HG02970 (cell line): ENCODE data around the gene PRSS27.
"Not testable (repeated sequence)": the region's sequence is repeated elsewhere in the genome, so short reads cannot be mapped to it uniquely, and the experiment has no call there.

Experiments used
- ATAC-seq: cut with Tn5 transposase; IDR thresholded peaks from one replicate; pipeline ENCODE4 v1.9.1; 2021; ENCODE audit warnings: mild to moderate bottlenecking, moderate library complexity, moderate number of reproducible peaks; ENCODE audit not compliant: unreplicated experiment, low FRiP score

Gene PRSS27

GRCh38 chr16:2699791-2700600, 20.0 kb downstream of the PRSS27 start:
- ATAC-seq: no peak

DNA sequence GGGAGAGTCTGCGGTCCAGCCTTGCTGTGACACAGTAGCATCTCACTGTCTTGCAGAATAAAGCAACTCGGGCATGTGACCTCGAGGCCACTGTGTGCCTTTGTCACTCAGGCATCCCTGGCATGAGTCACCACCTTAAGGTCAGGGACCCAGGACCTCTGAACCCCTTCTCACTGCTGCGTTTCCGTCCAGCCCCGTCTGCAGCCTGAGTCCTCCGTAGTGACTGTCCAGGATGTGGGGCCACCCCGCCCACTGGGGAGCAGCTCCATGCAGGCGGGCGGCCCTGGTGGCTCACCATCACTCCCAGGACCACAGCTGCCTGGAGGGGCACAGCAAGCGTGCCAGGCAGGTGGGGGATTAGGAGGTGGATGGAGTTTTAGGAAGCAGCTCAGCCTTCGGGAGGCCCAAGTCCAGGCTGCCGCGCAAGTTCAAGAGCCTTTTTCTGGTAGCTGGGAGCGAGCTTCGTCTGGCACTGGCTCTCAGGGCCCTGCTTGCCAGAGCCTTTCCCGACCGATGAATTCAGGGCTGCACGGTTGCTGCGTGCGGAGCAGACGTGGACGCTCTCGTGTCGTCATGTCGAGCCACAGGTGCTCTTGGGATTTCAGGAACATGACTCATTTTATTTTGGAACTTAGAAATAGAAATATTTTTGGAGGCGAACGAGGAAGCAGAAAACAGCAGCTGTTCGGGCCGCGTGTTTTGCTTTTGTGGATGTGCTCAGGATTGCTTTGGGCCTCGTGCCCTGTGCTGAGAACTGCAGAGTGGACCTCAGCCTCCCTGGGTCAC, 20.9 kb downstream of the PRSS27 start:
- ATAC-seq: no peak

DNA sequence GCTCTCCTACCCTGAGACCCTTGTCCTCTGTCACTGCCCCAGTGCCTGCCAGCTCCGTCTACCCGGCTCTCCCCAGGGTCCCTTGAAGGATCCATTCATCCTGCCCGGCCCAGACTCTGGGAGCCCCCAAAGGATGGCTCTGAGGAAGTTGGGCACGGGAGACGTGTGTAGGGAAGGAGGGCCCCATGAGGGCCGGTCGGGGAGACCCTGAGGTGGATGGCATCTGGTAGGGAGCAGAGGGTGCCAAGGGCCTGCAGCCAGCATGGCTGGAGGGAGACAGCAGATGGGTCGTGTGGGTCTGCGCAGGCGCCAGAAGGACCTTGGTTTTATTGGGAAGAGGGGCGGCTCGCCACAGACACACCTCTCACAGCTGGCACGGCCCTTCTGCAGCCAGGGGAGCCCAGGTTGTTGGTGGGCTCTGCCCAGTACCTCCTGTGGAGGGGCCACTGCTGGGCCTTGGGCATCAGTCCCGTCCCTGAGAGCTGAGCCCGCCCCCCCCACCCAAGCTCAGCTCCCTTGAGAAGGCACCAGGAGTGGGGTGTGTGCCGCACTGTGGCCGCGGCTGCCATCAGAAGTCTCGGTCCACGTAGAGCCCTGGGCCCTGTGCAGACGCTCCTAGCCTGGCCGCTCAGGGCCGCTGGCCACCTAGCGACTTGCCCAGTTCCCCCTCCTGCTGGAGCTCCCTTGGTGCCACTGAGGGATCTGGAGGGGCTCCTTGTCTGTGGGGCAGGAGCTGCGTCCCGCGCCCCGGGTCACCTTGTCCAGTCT, 21.7 kb downstream of the PRSS27 start:
- ATAC-seq: no peak

DNA sequence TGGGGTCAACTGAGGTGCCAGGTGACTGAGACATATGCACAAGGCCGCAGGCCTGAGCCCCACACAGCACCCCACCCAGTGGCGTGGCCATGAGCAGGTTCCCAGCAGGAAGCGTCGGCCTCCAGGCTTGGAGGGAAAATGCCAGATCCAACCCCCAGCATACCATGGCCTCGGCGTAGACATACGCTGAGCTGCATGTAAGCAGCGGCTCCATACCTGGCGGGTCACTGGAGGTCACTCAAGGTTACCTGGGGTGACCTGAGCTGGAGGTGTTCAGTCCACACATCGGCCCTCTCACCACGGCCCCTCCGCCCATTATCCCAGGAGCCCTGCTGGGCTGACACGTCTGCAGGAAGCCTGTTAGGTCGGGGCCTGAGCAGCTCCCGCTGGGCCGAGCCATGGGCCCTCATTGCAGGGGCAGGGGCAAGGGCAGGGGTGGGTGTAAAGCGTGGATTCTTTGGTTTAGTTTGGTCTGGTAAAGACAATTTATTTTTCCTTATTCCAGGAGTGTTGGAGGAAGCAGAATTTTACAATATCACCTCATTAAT, 22.5 kb downstream of the PRSS27 start:
- ATAC-seq: no peak

GRCh38 chr16:2696601-2697250, 23.3 kb downstream of the PRSS27 start:
- not testable (repeated sequence) for ATAC-seq

DNA sequence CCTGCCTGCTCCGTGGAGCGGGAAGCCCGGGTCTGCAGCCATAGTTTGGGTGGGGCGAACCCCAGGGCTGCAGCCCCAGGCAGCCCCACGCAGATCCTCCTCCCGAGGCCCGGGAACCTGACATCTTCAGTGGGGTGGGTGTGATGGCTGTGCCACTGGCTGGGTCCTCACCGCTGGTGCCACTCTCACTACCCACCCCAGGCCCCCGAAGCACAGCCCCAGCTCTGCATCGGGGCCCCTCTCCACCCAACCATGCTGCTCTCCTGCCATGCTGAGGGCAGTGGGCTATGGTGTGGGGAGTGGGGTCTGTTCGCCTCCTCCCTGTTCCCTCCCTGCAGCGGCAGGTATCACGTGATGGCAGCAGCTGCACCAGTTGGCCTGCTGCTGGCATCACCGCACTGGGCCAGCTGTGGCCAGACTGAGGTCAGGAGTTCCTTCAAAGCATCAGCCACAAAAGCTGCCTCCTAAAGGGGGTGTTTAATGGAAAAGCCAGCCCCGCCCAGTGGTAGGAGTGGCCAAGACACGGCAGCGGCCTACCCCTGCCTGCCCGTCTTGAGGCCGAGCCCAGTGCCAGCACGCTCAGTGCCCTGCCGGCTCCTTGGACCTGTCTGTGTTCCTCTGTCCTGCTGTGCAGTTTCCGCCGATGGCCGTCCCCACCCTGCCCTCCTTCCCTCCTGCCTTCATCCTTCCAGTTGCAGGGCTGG, 26.9 kb downstream of the PRSS27 start:
- ATAC-seq: no peak

GRCh38 chr16:2692251-2692947, 27.6 kb downstream of the PRSS27 start:
- ATAC-seq: no peak

- no peak for ATAC-seq
Measured at GRCh38 chr16:2691491-2692248, 28.4 kb downstream of the PRSS27 start.

- ATAC-seq: no peak
Measured at GRCh38 chr16:2690852-2691251, 29.2 kb downstream of the PRSS27 start.

GRCh38 chr16:2689968-2690801, 29.8 kb downstream of the PRSS27 start:
- no peak for ATAC-seq

DNA sequence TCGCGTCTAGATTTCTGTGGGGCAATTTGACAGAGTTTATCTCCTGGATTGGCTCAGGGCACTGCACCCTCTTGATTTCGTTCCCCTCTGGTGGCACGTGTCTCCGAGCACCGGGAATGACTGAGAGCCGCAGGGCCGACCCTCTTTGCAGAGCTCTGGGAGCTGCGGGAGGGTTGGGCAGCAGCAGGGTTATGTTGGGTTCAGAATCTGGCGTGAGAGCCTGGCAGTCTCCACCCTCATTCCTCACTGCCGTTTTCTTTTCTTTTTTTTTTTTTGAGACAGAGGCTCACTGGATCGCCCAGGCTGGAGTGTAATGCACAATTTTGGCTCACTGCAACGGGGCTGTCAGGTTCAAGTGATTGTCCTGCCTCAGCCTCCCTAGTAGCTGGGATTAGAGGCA, 30.6 kb downstream of the PRSS27 start:
- not testable (repeated sequence) for ATAC-seq

DNA sequence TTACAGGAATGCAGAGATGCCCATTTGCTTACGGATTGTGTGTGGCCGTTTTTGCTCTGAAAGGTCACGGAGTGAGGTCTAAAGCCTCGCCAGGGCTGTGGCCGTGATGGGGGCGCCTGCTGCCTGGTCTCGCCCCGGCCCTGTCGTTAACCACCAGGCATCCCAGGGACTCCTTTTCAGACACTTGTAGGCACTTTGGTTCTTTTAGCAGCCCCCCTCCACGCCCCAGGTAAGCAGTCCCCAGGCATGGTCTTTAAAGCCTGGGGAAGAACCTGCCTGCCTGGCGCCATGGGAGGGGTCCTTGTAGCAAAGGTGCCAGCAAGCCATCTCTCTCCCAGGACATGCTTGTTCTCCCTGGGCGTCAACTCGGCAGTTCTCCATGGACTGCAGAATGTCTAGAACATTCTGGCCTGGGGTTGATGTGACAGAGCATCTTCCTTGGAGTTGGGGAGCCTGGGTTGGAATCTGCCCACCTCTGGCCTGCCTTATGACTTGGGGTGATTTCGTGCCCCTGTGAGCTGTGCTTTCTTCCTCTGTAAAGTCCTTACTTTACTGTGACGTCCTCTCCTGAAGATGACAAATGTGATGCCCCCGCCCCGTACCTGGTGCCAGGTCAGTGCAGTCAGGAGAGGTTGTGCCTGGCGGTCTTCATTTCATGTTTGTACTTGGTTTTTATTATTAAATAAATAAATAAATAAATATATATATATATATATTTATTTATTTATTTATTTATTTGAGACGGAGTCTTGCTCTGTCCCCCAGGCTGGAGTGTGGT, 32.3 kb downstream of the PRSS27 start:
- ATAC-seq: no peak

- no peak for ATAC-seq
Measured at GRCh38 chr16:2686912-2687507, 33.0 kb downstream of the PRSS27 start.

GRCh38 chr16:2686075-2686474, 33.9 kb downstream of the PRSS27 start:
- not testable (repeated sequence) for ATAC-seq

GRCh38 chr16:2683041-2683440, 37.0 kb downstream of the PRSS27 start:
- ATAC-seq: not testable (repeated sequence)
